Frontal cortex (tissue), 4 donors: ENCODE results near the gene PIK3R6. TPM values are rescaled to one million over a fixed set of nuclear protein-coding genes. Genes with fewer than 3 reads are reported as not detected.
"Not testable (repeated sequence)": the region's sequence is repeated elsewhere in the genome, so short reads cannot be mapped to it uniquely, and the experiment has no call there.

Experiments
- DNase-seq, 2 donors: peaks; one replicate each; pipeline ENCODE4 v3.0.0; 2012; ENCODE audit warnings: low spot score in 2 of 2
- FAIRE-seq: peaks from 2 replicates; lab custom pipeline; 2012; peaks lifted over from hg19 to GRCh38; lab: Jason Lieb, UNC
- total RNA-seq: library from RNA; depleted of rRNA; stranded (reverse); fragments of >200 nt; gene quantifications from one replicate; pipeline ENCODE4 v1.2.3, GENCODE V29; 2014
- donor health status: control.
- donor health status: control.
- donor health status: control.

PIK3R6 gene
- total RNA-seq, 1 donor from 2014 or later: under 0.01 TPM

DNA sequence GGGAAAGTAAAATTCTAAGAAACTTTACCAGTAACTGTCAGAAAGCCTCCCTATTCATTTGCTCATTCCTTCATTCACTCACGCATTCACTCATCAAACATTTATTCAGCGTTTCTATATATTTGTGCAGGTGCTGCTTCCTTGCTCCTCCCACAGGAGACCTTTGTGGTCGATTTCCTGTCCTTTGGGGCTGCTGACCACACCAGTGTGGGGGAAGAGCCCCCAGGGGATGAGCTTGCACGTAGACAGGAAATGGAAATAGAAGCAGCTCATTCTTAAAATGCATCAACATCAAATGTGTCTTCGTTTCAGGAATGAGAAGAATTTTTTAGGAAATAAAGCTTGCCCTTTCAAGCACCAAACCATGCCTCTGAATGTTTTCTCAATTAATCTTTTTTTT lies 9.6 kb downstream of the PIK3R6 start:
- DNase-seq (no peak), FAIRE-seq (no peak)

DNA sequence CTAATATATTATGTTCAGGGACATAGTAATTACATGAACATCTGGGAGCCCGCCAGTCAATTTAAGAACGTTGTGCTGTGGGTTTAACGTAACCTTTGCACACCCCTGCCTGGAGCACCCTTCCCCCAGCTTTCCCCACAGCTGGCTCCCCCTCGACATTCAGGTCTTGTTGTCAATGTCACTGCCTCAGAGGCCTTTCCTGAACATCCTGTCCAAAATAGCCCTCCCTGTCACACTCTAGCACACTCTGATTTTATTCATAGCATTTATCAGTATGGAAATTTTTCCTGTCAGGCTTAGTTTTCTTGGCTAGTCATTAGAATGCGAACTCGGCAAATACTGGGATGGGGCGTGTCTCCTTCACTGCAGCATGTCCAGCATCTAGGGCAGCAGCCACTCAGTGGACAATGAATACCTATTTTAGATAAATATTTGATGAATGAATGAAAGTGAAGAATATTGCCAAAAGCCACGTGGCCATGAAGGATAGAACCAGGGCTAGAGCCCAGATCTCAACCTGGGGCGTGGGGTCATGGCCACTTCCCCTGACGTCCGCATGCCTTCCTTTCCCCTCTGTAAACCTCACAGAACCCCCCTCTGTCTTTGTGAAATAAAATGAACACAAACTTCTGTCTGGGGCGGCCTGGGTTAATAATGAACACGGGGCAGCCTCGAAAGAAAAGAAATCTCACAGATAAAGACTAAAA lies 10.5 kb downstream of the PIK3R6 start:
- FAIRE-seq (no peak), DNase-seq (no peak)

DNA sequence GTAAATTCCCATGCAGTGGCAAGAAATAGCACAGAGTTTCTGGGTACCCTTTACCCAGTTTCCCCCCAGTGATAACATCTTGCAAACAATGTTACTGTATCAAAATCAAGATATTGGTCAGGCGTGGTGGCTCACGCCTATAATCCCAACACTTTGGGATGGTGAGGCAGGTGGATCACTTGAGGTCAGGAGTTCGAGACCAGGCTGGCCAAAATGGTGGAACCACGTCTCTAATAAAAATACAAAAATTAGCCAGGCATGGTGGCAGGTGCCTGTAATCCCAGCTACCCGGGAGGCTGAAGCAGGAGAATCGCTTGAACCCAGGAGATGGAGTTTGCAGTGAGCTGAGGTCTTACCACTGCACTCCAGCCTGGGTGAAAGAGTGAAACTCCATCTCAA lies 11.3 kb downstream of the PIK3R6 start:
- DNase-seq, FAIRE-seq: not testable (repeated sequence)

DNA sequence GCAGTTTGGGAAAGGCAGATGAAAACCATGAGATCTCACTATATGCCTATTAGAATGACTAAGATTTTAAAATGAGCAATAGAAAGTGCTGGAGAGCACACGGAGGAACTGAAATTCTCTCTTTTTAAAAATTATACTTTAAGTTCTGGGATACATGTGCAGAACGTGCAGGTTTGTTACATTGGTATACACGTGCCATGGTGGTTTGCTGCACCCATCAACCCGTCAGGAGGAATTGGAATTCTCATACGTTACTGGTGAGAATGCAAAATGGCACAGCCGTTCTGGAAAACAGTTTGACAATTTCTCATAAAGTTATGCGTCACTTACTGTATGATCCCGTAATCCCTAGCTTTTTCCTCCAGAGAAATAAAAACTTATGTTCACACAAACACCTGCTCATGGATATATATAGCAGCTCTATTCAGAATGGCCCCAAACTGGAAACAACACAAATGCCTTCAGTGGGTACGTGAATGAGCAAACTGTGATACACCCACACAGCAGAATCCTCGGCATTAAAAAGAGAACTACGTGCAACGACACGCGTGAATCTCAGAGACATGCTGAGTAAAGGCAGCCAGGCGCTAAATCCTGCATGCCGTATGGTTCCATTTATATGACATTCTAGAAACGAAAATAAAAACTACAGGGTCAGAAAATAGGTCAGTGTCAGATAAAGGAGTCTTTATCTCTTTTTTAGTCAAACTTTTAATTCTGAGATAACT lies 11.8 kb downstream of the PIK3R6 start:
- DNase-seq: no peak
- FAIRE-seq: no peak

DNA sequence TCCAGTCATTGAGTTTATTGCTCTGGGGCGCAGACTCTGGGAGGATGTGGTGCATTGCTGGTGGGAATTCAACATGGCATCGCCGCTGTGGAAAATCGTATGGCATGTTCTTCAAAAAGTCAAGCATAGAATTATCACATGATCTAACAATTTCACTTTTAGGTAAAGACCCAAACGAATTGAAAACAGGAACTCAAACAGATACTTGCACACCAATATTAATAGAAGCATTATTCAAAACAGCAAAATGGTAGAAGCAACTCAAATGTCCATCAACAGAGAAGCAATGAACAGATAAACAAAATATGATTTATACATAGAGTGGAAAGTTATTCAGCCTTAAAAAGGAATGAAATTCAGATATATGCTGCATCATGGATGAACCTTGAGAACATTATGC lies 15.9 kb downstream of the PIK3R6 start:
- DNase-seq (no peak), FAIRE-seq (no peak)

DNA sequence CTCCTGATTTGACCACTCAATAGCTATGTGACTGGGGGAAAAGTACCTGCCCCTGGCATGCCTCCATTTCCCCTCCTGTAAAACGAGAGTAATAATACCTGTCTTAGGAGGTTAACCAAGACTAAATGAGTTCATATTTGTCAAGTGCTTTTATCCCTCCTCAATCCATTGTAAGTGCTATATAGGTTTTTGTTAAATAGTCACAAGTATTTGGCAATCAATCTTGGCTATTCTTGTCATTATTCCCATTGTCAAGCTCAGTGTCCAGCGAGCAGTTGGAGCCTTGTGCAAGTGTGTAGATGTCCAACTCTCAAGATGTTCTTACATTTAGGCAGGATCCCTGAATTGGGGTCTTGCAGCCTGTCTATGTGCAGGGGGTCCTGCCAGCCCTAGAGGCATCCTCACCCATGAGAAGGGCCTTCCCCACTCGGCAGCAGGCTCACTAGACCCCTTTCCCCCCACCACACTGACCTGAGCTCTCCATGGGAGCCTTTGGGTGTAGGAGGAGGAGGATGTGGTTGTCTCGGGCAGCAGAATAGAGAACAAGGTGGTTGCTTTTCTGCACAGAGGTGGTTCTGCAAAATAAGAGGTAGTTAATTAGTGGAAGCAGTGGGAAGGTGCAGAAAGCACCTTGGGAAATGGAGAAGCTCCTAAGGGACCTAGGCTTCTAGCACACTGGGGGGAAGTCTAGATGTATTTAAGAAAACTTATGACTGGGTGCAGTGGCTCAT lies 18.0 kb downstream of the PIK3R6 start:
- FAIRE-seq (no peak), DNase-seq (no peak)

DNA sequence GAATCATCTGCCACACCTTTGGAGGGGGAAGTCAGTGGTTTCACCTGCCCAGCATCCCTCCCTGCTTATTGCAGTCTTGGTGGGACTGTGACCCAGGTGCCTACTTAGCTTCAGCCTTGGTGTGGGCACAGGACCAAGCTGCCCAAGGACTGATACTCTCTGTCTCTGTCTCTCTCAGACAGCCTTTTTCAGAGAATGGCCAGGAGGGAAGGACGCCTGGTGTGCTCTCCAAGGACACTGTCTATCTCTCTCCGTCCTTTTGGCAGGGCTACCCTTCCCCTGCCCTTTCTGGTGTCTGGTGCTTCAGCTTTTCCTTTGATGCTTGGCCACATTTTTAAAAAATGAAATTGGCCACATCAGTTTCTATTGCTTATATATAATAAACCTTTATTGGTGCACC lies 19.6 kb downstream of the PIK3R6 start:
- FAIRE-seq (no peak), DNase-seq (no peak)

DNA sequence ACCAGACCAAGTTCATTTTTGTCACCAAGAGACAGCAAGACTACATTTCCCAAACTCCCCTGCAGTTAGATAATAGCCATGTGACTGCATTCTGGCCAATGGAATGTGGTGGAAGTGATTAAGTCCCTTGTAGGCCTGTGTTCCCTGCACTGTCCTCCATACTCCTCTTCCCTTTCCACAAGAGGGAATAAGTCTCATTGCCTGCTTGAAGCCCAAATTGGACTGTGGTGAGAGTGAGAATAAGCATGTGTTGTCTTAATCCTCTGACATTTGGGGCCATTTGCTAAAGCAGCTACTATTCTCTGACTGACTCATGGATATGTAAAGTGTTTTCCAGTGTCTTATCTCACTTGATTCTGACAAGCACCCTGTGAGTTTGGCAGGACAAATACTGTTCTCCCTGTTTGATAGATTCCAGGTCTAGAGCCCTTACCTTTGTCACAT lies 20.7 kb downstream of the PIK3R6 start:
- FAIRE-seq (no peak), DNase-seq (no peak)

DNA sequence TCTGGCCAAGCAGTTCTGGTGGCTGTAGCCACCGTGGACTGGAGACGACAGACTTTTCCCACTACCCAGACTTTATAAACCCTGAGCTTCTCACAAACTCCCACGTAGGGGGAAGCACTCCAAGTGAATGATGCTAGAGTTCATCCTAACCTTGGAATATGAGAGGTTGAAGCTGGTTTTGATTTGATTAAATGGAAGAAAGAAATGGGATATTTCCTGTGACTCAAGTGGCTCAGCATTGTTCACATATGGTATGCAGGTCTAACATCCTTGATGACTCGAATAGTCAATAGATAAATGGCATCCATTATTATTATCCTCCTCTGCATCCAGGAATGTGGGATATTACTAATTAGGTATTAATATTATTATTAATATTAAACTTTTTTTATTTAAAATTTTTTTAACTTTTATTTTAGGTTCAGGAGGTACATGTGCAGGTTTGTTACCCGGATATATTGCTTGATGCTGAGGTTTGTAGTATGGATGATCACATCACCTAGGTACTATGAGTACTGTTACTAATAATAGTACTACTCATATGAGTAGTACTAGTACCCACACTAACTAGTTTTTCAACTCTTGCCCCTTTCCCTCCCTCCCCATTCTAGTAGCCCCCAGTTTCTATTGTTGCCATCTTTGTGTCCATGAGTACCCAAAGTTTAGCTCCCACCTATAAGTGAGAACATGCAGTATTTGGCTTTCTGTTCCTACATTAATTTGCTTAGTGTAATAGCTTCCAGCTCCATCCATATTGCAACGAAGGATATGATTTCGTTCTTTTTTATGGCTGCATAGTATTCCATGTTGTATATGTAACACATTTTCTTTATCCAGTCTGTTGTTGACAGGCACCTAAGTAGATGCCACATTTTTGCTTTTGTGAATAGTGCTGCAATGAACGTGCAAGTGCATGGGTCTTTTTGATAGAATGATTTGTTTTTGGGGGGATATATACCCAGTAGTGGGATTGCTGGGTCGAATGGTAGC lies 22.9 kb downstream of the PIK3R6 start:
- FAIRE-seq (no peak), DNase-seq (no peak)

DNA sequence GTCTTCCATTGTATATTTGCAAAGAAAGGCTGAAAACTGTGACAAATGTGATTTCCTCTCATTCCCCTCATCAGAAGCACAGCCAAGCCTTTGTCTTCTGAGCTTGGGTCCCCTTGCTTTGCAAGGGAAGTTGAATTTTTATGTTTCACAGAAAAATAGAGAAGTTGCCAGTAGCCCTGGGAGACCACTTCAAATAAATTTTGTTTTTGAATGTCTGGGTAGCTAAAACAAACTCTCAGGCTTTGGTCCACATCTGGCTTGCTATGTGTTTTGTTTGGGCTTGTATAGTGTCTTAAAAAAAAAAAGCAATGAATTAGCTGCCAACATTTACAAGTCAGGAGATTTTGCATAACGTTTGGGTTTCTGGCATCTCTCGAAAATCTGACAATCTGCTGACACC lies 24.1 kb downstream of the PIK3R6 start:
- no peak for FAIRE-seq
- DNase-seq: no peak

DNA sequence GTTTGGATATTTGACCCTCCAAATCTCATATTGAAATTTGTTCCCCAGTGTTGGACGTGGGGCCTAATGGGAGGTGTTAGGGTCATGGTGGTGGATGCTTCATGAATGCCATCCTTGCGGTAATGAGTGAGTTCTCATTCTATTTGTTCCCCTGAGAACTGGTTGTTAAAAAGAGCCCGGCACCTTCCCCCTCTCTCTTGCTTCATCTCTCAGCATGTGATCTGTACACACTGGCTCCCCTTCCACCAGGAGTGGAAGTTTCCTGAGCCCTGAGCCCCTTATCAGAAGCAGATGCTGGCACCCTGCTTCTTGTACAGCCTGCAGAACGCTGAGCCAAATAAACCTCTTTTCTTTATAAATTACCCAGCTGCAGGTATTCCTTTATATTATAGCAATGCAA lies 25.6 kb downstream of the PIK3R6 start:
- FAIRE-seq (no peak), DNase-seq (no peak)

DNA sequence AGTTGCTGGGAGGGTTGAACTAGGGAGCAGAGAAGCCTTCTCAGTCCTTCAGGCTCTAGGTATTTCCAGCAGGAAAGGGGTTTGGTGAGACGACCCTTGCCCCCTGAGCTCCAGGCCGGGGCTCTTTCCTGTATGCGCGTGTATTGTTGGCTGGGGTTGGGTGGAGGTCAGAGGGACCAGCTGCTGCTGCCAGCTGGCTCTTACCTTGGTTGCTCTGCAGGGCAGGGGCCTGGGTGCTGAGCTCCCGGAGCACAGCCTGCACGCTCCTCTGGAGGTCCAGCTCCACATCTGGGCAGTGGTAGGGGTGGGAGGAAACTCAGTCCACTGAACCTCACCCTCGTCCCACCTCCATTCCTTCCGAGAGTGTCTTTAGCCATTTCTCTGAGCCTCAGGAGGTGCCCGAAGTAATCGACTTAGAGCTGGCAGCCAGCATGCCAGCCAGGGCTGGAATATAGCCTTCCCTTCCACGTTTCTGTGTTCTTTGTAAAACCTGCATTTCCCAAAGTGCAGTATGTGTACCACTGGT lies 28.0 kb downstream of the PIK3R6 start:
- no peak for FAIRE-seq
- DNase-seq: no peak

DNA sequence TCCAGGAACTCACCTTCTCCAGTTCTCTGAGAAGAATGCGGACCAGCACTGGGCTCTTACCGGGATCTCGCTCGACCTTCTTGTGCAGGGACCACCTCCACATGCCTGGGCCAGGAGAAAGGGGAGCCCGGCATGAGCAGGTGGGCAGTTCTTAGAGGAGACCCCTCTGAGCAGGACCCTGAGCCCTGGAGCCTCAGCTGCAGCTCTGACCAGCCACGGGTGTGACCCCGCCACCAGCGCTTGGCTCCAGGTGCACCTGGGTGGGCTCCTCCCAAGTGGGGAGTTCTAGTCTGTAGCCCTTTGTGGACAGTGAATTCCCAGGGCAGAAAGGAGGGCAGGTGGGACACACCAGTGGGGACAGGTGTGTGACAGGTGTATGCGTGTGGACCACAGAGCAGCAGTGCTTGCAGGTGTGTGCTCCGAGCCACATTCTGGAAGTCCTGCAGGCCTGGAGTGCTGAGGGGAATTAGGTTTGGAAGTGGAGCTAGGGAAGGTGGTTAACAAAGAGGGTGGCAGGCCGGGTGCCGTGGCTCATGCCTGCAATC lies 28.9 kb downstream of the PIK3R6 start:
- DNase-seq: no peak

DNA sequence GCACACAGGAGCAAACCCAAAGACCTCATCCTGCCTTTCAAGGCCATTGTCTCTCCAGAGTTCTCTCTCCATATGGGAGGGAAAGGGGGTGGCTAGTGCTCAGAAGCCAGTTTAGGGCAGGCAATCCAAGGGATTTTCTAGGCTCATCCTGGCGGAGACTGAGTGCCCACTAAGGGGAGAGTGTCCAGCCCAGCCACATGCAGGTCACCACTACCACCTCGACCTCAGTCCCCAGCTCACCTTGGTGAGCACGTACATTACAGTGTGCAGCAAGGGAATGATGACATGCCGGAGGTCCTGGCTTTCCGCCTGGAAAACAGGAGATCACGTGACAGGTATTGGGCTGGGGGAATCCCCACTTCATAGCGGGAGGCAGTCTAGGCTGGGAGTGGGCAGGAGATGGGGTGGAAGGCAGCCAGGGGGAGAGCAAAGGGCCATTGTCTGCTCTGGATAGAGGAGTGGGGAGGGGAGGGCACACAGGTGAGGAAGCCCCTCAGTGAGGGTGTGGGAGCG lies 29.9 kb downstream of the PIK3R6 start:
- FAIRE-seq (no peak), DNase-seq (no peak)

More for the DNA sequence above, 28.9 kb downstream of the PIK3R6 start:
- no peak for FAIRE-seq

DNA sequence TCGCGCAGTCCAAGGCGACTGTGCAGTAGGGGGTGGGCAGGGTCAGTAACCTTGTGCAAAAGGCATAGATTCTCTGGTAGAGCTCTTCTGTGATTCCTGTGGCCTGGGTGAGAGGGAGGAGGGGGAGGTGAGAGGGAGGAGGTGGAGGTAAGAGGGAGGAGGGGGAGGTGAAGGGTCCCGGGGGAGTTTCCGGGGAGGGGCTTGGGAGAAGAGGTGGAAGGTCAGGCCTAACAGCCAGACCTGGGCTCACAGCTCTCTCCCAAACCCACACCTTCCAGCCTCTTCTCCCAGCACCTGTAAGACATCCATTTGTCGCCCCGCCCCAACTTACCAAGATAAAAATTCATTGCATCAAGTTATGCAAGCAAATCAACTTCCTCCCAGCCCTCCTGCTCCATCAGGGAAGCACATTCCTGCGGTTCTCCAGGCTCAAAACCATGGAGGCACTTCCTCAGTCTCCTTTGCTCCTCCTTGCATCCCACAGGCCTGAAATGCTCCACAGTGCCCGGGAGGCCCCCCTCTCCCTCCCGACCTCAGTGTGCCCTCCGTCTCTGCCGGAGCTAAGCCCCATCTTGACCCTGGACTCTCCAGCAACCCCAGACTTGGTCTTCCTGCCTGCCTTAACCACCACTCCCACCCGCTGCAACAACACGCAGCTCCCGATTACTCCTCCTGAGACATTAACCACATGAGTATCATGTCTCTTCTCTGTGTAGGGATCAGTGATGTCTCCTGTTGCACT lies 30.5 kb downstream of the PIK3R6 start:
- no peak for FAIRE-seq

DNA sequence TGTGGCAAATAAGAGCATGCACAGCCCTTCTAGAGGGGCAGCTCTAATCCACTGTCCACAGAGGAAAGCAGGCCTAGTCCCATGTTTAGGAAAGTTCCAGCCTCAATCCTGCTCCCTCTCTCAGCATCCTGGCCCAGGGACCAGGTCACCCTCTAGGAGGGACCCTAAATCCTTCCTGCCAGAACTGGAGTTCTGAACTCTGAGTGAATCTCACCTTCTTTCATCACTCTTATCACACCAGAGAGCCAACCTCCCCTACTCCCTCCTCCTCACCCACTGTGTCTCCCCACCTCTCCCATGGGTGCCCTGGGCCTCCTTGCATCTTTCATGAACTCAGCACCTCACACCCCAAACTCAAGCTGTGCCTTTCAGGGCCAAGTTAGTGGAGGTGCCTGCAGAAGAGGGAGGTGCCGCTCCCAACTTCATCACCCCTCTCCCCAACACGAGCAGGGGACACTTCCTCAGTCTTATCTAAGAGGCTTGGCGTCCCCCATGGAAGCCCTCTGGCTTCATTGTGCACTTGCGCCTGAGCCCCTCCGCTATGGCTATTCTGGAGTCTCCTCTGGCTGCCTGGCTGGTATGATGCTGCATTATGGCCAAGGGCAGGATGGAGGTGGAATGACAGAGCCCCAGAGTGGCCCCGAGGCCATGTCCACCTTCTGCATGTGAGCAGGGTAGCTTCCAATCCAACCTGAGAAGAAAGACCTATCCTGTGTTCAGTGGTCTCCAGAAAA lies 31.7 kb downstream of the PIK3R6 start:
- no peak for DNase-seq
- no peak for FAIRE-seq

More for the DNA sequence above, 30.5 kb downstream of the PIK3R6 start:
- no peak for DNase-seq

DNA sequence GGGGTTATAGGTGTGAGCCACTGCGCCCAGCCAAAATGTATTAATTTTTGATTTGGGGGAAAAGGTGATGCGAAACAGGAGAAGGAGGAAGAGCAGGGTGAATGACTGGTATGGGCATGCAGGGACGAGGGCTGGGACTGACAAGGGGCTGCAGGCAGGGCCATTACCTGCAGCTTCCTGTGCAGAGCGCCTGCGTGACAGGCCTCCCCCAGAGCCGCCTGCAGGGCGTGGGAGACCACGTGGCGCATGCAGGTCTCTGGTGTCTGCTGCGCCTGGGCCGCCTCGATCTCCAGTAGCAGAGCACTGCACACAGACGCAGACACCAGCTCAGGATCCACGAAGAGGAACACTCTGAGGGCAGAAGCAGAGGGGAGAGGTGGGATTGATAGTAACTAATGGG lies 32.4 kb downstream of the PIK3R6 start:
- DNase-seq: no peak
- no peak for FAIRE-seq
